ENCODE measurements around the gene PRPH. TPM values are rescaled to one million over a fixed set of nuclear protein-coding genes. Genes with fewer than 3 reads are reported as not detected.
A peak's percentile ranks its signal among the peaks of the same experiment; 100 is the strongest.

The PRPH gene
- polyA plus RNA-seq, 1 experiment = not detected

- POLR2A ChIA-PET = interaction anchor here (0.6 to 0.7 kb wide), 4 partner anchors 9 to 233 kb away, joined by 3 read pairs; partner anchors contain the start of gene SPATS2
- no peaks in the 10 kb centered on the region for H3K36me3 ChIP-seq (ENCODE audit: control insufficient read depth, insufficient read depth, low read length)
- TF ChIP-seq CTCF (IDR thresholded peaks at IDR 0.05; ENCODE audit: insufficient read depth, low read depth, low read length) = no peak
- CTCF ChIA-PET = interaction anchor here (0.7 to 2.7 kb wide), 10 partner anchors 9 to 235 kb away, joined by 3 to 23 read pairs (median 6); partner anchors contain the start of gene C1QL4
- no peaks in the 10 kb centered on the region for H3K27me3 ChIP-seq (ENCODE audit: control insufficient read depth, insufficient read depth, low read length)
- H3K4me3 ChIP-seq (ENCODE audit: low read depth, low read length) = peak within 1 kb of the TSS; percentile 57
- peak; percentile 91 for DNase-seq (ENCODE audit: low read depth)
Measured at GRCh38 chr12:49322708-49323523, 28.0 kb downstream of the PRPH start, which contains the start of gene TROAP. Gene TROAP (plus strand): TSS chr12:49323255. CDS start chr12:49323609, 354 bp downstream.

GRCh38 chr12:49323524-49324097 is 28.7 kb downstream of the PRPH start:
- Histone ChIP-seq H3K36me3 (ENCODE audit: control insufficient read depth, insufficient read depth, low read length) (no peaks in the 10 kb centered on the region), H3K27me3 (ENCODE audit: control insufficient read depth, insufficient read depth, low read length) (no peaks in the 10 kb centered on the region), H3K4me3 (ENCODE audit: low read depth, low read length) (peak overlapping the region; percentile 56)
- ChIA-PET POLR2A (interaction anchor here (0.6 to 0.7 kb wide), 2 partner anchors 10 to 43 kb away, joined by 3 read pairs; partner anchors contain the start of gene SPATS2), CTCF (interaction anchor here (1.6 to 2.7 kb wide), 5 partner anchors 8 to 235 kb away, joined by 4 to 23 read pairs (median 7); partner anchors contain the start of gene C1QL4)
- DNase-seq (ENCODE audit: low read depth) = no peak
- TF ChIP-seq CTCF (IDR thresholded peaks at IDR 0.05; ENCODE audit: insufficient read depth, low read depth, low read length) = no peak

- Histone ChIP-seq H3K36me3 (ENCODE audit: control insufficient read depth, insufficient read depth, low read length) (no peaks in the 10 kb centered on the region), H3K4me3 (ENCODE audit: low read depth, low read length) (no peak overlapping the region), H3K27me3 (ENCODE audit: control insufficient read depth, insufficient read depth, low read length) (no peaks in the 10 kb centered on the region)
- no peak for TF ChIP-seq CTCF (IDR thresholded peaks at IDR 0.05; ENCODE audit: insufficient read depth, low read depth, low read length)
- no peak for DNase-seq (ENCODE audit: low read depth)
- CTCF ChIA-PET = interaction anchor here (1.0 to 2.1 kb wide), 5 partner anchors 12 to 255 kb away, joined by 3 to 9 read pairs (median 3); partner anchors contain the start of gene C1QL4
- POLR2A ChIA-PET = no interaction called here
Measured at GRCh38 chr12:49325606-49326005, 30.7 kb downstream of the PRPH start.

- no peak for TF ChIP-seq CTCF (IDR thresholded peaks at IDR 0.05; ENCODE audit: insufficient read depth, low read depth, low read length)
Measured at GRCh38 chr12:49327368-49327767, 32.4 kb downstream of the PRPH start.

GRCh38 chr12:49327887-49328286 is 32.9 kb downstream of the PRPH start:
- H3K4me3 ChIP-seq (ENCODE audit: low read depth, low read length) = no peak overlapping the region
- no peaks in the 10 kb centered on the region for H3K36me3 ChIP-seq (ENCODE audit: control insufficient read depth, insufficient read depth, low read length)
- POLR2A ChIA-PET = no interaction called here
- no peaks in the 10 kb centered on the region for H3K27me3 ChIP-seq (ENCODE audit: control insufficient read depth, insufficient read depth, low read length)
- CTCF ChIA-PET = no interaction called here
- TF ChIP-seq CTCF (IDR thresholded peaks at IDR 0.05; ENCODE audit: insufficient read depth, low read depth, low read length) = no peak
- no peak for DNase-seq (ENCODE audit: low read depth)

More at GRCh38 chr12:49327368-49327767, 32.4 kb downstream of the PRPH start:
- no peak for DNase-seq (ENCODE audit: low read depth)
- Histone ChIP-seq H3K4me3 (ENCODE audit: low read depth, low read length) (no peak overlapping the region), H3K36me3 (ENCODE audit: control insufficient read depth, insufficient read depth, low read length) (no peaks in the 10 kb centered on the region), H3K27me3 (ENCODE audit: control insufficient read depth, insufficient read depth, low read length) (no peaks in the 10 kb centered on the region)
- POLR2A ChIA-PET = no interaction called here
- CTCF ChIA-PET = no interaction called here
